ENCODE measurements around the gene MRPS2.

- no peak for TF ChIP-seq CTCF (IDR thresholded peaks at IDR 0.05)
- no peak for TF ChIP-seq ZFX (IDR thresholded peaks at IDR 0.05; ENCODE audit: borderline replicate concordance)
Measured at GRCh38 chr9:135503371-135504261, 3.1 kb downstream of the MRPS2 start.
